ENCODE measurements around the gene TFEB. TPM values are rescaled to one million over a fixed set of nuclear protein-coding genes. Genes with fewer than 3 reads are reported as not detected.

TFEB gene
- polyA plus RNA-seq, 3 donors: 7.9 to 9.9 (median 9.4) TPM

DNA sequence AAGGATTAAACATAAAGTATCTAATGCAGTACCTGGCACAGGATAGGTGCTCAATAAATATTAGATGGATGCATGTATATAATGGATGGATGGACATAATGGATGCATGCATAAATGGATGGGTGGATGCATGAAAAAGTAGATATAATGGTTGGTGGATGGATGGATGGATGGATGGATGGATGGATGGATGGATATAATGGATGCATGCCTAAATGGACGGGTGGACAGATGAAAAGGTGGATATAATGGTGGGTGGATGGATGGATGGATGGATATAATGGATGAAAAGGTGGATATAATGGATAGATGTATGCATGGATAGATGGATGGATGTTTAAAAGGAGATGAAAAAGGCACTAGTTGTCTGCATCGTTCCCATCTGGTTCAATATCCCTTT is 26.0 kb downstream of the TFEB start:
- no peak for DNase-seq

DNA sequence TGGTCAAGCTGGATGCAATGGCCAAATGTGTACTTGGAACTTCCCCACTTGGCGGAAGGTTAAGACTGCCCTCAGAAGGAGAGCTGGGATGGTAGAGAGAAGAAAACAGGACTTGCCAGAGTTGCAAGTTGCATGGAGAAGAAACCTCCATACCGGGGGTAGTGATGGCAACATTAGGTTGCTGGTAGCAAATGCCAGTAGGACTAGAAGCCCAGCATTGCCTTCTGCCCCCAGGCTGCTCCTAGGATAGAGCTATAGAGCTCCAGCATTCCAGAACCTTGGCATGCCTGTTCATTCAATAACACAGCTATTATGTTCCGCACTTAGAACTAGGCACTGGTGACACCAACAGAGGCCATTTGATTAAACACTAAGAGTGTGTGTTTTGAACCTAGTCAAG is 26.6 kb downstream of the TFEB start:
- no peak for DNase-seq

DNA sequence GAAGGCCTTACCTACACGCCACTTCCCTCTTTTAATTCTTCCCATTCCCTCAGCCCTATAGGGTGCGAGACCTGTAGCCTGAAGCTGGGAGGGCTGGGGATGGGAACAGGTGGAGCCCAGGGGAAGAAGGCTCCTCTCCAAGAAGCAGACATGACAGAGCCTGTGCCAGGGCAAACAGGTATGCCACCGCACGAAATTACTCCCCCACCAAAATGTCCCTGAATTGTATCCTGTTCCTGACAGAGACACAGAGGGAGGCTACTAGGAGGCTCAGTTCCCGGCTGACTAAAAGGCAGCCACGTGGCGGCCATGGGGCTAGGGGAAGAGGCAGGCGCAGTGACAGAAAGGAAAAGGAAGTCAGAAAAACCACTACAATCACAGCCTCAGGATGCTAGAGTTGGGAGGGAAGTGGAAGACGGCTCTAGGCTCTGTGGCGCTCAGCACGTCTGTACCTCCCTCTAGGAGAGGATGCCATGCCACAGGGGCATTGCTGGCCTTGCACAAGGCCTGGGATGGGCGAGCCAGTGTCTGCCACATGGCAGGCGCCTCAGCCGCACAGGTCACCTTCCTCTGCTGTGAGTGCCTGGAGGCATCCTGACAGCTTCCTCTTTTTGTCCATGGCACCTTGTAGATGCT is 27.7 kb downstream of the TFEB start:
- no peak for DNase-seq

DNA sequence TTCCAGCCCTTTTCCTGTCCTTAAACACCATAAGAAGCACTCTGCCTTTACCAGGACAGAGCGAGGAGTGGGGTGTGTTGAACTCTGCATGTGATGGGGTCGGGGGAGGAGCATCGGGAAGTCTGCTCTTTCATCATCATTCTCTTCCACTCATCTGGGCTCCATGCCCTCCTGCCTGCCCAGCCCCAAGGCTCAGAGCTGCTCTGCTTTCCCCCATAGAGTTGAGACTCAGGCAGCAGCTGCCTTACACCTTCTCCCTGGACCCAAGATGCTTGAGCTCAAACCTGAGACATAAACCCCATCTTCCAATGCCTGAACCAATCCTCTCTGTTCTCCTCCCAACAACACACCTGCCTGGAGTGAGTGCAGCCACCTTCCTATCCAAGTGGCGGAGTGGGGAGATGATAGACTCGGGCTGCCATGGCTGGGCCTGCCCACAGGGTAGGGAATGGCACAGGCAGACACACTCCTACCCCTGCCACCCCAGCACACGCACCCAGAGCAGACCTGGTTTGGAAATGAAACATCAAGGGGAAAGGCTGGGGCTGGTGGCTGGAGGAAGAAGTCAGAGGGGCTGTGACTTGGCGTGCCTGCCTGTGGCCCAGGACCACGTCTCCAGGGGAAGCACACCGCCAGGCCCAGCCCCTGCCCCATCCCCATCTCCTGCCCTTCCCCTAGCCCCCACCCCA is 28.4 kb downstream of the TFEB start:
- DNase-seq: no peak

DNA sequence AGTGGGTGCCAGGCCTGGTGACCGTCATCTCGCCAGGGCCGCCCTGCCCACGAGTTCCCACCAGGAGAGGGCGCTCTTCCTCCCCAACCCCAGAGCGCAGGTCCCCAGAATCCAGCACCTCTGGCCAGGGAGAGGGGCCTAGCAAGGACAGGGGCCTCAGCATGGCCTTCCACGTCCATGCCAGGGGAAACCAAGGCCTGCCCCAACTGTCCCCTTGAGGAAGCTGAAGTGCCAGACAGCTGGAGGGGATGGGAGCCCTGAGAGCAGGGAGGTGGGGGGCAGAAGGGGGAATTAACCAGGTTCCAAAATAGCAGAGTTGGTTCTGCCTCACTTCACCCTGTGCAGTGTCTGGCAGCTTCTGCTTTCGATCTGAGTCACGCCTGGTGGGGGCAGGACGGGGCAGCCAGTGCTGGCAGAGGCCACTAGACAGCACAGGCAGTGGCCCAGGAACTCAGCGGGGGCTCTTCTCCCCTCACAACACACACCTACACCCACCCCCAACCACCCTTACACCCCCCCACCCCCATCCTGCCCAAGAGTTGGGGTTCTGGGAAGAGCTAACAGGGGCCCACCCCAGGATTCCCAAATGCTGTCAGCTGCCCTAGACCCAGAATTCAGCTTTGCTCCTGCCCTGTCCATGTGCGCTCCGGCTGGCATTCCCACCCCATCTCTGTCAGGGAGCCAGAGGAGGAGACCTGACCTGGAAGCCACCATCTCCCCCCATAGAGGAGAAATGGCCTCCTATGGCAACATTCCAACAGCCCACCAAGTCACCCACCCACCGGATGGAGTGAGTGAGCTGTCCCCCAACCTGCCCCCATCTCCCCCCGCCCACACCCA is 29.2 kb downstream of the TFEB start:
- DNase-seq: no peak

DNA sequence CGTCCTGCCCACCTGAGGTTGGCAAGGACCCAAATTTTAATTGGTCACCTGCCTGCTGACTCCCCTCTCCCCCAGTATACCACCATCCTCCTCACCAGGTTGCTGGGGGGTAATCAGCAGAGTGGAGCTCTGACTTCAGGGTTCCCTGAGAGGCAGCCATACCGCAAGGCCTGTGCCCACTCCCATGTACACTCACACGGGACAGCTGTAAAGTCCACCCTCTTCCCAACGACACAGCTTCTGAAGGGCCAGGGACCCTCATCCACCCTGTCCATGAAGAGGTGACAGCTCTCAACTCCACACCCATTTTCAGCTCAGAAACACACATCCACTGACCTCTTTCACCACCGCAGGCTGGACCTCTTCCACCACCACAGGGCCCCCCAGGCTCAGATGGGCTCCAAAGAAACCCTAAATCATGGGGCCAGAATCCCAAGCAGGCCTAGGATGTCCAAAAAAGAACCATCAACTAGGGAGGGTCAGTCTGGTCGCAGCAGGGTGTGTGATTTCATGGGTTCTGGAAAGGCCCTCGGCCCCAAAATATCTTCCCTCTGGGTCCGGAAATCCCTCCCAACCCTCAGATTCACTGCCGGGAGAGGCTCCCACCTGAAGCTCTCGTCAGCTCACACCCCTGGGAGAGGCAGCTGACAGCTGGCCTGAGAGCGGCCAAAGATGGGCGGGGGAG is 30.0 kb downstream of the TFEB start:
- DNase-seq: no peak

DNA sequence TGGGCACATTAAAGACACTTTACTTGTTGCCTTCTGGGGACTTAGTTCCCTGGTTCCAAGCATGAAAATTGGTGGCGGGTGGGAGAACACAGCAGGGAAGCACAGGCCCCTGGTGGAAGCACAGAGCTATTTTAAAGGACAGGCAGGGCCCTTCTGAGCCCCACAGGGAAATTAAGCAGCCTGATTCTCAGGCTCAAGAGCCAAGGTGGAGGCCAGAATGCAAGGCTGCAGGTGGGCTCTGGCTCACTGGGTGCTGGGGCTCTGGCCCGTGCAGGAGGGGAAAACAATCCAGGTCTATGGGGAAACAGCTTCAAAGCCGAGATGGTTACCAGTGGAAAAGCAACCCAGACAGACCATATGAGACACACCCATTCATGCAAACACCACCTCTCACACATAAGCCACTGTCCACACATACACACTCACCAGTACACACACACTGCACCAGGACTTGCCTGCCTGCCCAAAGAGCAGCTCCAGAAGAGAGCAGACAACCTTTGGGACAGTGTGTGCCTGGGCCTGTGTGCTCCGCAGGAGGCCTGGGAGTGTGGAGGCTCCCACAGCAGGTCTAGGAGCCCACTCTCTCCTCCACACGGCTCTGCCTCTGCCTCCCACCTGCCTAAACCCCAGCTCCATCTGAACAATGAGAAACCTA is 30.6 kb downstream of the TFEB start:
- no peak for DNase-seq

DNA sequence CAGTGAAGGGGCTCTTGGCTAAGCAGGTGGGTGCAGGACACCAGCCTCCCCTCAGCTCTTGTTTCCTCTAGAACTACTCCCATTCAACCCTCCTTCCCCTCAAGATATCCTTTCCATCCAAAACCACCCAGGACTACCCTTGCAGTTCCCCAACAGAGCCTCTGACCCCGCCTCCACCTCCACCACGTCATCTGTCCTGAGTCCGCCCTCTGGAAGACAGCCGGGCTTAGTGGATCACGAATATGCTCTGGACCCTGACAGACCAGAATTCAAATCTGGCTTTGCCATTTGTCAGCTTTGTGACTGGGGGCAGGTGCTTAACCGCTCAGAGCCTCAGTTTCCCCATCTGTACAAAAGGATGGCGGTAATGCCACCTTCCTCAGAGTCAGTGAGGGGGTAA is 31.4 kb downstream of the TFEB start:
- DNase-seq: no peak

DNA sequence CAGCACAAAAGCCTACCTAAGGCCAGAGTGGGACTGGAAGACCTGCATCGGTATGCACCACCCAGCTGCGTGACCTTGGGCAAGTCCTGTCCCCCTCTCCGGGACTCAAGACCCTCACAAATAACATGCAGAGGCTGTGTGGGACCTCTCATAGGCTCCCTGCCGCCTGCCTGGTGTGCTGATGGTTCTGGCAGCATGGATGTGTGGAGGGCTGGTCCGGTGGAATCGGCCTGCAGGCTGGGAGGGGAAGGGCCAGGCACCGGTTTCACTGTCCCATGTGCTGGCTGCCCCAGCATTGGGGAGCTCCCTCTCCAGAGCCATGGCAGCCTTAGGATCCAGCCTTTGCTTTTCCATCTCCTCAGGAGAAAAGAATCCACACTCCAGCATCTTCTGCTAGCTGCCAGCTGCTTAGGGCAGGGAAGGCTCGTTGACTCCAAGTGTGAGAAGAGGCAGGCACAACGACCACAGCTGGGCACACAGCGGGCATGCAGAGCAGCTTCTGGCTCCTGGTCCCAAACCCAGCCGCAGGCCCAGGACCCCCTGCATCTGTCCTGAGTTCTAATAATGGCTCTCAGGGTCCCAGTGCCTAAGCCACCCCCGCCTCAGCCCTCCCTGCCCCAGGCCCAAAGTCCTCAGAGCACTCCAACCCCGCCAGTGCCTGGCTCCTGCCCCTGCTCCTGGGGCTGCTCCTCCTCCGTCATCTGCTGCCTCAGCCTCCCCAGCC is 32.5 kb downstream of the TFEB start:
- no peak for DNase-seq

DNA sequence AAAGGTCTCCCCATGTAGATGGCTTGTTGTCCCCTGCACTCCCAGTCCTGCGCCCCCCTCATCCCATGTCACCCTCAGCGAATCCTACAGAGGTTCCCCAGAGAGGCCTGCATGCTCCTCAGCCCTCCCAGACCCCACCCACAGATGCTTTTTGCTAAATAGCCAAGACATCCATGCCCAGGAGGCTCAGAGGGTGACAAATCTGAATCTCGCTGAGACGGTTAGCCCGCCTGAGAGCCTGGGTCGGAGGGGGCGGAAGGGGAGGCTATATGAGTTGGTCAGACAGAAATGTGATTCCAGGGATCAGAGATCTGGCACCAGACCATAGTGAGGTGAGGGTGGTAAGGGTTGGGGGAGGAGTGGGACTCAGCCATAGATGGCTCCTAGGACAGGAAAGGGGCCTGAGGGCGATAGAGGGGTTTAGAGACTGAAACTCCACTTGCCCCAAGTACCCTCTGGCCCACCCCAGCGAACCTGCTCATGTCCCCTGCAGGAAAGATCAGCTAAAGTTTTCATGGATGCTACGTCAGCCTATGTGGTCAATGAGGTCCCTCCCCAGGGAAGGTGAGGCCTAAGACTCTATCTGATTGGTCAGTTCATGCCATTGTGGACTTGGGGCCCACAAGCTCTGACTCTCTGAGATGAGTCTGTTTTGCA is 33.2 kb downstream of the TFEB start:
- no peak for DNase-seq

DNA sequence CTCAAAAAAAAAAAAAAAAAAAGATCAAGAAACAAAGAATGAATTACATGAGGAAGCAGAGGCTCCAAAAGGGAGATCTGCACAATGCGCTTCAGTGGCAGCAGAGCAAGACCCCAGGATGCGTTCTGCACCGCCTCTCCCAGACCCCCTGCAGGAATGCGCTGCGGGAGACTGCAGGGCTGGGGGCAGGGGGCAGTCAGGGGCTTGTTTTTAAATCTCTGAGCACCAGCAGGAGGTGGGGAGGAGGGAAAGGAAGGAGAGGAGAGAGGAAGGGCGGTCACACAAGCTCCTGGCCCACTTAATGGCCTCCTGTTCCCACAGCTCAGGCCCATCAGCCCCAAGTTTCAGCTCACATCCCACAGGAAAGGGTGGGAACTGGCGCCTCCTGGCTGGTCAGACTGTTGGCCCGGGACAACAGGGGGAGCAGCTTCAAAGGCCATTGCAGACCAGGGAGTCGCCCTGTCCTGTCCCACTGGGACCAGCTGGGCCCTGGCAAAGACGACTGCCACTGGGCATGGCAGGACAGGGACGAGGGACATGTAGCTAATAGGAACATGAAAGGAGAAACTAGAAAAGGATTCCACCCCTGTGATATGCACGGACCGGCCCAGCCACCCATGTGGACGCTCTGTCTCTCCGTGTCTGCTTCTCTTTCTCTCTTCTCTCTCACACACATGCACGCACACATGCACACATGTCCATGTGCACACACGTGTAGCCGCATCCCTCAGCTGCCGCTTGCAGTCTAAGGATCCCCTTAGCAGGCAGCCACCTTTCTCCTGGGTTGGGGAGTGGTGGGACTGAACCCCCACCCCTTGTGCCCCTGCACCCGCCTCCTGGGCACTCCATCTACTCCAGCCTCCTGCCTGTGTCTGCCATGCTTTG is 34.7 kb downstream of the TFEB start:
- no peak for DNase-seq

DNA sequence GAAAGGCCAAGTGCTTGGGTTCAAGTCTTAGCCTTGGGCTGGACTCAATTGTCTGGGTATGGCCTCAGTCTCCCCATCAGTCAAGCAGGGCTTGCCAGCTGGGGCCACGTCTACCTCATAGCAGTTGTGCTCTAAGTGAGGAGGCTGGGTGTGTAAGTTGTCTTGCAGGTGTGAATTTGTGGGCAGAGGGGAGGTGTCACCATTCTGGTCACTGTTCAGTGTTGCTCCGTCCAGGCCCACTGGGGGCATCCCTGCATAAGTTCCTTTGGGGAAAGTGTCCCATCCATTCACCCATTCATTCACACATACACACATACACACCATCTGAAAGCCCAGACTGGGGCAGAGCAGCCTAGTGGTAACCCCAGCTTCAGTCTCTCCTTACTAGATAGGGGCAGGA is 36.3 kb downstream of the TFEB start:
- no peak for DNase-seq

DNA sequence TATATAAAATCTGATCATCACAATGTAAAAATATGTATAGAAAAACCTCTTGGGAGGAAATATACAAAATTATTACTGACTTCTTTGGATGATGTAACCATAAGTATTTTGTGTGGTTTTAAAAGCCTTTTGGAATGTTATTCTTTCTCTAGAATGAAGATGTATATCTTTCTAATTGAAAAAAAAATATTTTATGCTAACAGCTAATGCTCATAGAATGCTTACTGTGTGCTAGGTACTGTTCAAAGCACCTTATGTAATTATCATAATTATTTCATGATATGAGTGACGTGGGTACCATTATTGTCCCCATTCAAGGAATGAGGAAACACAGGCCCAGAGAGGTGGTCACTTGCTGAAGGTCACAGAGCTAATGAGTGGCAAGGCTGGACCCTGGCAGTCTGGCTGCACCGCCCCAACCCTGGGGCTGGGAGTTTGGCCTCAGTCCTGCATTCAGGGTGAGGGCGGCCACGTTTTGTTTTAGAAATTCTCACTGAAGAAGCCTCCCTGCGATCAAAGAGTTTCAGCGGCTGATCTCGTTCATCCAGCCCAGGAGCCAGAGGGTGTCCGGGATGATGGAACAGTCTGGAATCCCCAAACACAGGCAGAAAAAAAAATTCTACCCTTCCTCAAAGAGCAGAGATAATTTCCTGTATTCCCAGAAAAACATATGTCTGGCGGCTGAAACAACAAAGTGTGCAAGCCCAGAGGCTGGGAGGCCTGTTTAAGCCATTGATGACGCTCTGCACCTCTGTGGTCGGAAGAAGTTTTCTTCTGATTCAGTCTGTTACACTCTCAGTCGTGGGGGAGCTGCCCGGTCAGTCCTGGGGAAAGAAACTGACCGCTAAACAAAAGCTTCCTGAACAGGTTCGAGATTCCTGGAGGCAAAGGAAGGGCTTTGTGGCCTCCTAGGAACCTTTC is 37.3 kb downstream of the TFEB start:
- DNase-seq: no peak

DNA sequence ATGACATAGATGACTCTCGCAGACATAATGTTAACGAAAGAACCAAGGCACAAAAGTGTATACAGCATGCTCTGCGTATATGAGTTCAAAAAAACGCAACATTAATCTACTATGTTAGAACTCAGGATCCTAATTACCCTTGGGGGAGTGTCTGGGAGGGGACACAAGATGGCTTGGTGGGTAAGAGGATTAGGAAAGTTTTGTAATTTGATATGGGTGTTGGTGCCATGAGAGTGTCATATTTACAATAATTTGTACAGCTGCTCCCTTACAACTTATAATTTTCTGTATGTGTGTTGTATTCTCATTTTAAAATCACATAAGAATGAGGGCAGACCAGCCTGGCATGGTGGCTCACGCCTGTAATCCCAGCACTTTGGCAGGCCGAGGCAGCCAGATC is 38.6 kb downstream of the TFEB start:
- no peak for DNase-seq

DNA sequence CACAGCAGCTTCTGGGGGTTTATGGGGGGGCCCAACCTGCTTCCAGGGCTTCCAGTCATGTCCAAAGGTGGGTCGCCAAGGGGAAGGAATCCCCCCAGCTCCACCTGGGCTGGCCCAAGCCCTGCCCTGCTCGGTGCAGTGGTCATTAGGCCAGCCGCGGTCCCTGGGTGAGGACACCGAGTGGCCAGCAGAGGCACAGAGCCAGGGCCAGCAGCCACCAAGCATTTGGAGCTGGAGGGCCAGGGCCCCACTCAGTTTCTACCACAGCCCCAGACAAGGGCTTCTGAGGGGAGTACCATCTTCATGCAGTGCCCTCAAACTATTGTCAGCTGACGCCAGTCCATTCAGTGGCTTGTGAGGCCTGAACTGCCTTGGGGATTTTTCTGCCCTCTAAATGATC is 39.6 kb downstream of the TFEB start:
- DNase-seq: no peak

DNA sequence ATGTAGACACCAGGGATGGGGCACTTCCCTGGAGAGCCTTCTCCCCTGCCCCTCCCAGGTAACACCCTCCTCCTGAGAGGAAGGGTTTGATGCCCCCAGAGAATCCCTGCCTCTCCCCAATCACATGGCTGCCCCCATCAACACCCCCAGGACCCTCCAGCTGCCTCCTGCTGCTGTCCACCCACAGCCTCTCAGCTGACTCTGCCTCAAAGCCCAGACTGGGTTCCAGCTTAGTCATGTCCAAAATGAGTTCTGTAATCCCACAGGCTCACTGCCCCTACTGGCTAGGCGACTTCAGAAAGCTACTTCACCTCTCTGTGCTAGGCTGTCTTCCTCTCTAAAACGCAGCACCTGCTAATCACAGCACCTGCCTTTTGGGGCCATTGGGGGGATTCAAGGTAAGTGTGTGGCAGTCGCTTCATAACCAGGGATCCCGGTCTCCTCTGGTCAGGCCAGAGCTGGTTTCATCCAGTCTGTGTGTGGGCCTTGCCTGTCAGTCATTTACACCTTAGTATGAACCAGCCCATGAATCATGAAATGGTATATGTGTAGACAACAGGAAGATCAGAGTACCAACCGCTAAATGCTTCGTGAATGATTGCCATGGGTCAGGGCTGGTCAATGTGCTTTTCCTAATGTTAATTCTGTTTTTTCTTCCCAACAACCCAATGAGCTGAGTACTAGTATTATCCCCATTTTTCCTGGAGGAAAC is 40.4 kb downstream of the TFEB start:
- no peak for DNase-seq

DNA sequence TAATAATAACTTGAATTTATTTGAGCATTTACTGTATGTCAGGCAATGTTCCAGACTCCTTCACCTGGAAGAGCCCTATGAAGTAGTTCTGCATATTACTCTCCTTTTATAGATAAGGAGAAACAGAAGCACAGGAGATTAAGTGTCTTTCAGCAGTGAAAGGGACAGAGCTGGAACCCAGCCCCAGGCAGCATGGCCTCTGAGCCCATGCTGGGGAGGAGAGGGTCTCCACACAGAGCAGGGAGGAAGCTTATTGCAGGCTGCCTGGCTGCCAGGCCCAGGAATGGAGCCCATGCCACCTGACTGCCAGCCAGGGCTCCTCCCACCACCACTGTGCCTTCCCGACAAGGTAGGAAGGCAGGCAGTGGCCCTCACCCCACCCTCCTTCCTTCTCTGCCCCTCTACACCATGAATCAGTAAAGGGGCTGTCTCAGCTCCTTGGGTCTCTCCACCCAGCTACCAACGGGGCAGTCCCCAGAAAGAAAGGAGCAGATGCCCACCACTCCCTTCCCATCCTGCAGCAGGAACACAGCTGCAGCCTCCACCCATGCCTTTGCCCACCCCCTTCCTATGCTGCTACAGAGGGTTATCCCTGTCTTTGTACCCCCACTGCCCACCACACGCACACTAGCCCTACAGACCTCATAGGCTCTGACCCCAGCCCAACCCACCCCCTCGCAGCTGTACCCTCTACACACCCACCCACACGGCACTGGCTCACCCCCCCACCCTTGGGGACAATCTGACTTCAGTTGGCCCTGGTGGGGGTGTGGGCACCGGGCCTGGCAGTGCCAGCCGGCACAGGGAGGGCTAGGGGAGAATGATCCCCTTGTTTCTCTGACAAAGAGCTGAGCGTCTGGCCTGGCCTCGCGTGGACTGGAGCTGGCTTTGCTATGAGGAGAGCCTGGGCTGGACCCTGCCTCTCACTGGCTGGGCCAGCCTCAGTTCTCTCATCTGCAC is 41.8 kb downstream of the TFEB start:
- no peak for DNase-seq
